Erythroblast (primary cell): Measurements from ENCODE around the gene PDLIM7.
A peak's percentile ranks its signal among the peaks of the same experiment; 100 is the strongest.

Experiments used
- DNase-seq, 2 experiments: peaks; one replicate each; lab custom pipeline; 2025; lab: John Stamatoyannopoulos, UW
- GATA1 ChIP-seq: IDR thresholded peaks from 2 replicates; pipeline ENCODE4 v1.6.1; 2011; ENCODE audit warnings: low read depth, mild to moderate bottlenecking, control low read depth, low read length, moderate library complexity
- POLR2A ChIP-seq: IDR thresholded peaks from 2 replicates; pipeline ENCODE4 v1.6.1; 2011; ENCODE audit warnings: mild to moderate bottlenecking, low read length

PDLIM7 gene

DNA sequence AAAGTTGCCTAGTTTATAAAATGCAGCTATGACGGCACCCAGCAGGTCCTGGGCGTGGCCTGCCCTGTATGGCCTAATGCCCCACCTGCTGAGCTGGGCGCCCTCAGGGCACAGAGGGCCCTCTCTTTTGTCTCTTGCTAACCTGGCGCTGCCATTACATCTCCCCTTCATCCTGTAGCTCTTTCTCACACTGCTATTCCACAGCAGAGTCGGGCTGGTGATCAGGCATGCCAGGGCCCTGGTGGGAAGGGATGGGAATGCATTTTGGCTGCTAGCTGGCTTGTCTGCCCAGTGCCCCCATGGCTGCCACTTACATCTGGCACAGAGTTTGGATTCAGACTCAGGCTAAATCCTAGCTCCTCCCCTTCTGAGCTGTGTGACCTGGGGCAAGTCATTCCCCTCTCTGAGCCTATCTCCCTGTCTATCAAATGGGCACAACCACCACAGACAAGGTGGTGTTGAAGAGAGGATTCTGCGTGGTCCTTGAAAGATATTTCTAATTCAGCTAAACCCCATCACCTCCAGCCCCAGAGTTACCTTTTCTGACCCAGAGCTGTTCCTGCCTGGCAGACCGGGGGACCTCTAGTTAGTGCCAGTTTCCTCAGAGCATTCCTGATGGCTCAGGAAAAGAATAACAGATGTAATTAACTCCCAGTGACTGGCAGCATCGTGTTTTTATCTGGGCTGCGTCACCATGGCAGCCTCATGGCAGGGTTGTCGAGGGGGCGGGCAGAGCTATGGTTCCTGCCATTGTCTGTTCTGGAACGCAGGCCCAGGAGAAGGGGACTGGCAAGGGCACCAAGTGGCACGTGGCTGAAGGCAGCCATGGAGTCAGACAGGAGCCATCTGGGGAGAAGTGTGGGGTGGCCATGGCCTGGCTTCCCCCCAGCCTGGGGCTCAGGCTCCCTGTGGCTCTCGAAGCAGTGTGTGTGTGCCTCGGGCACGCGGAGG is 44.4 kb downstream of the PDLIM7 start:
- no peak for DNase-seq
- no peak for TF ChIP-seq POLR2A
- TF ChIP-seq GATA1 = no peak

- no peak for DNase-seq
- TF ChIP-seq GATA1 (no peak), POLR2A (no peak)
These were observed 46.6 kb downstream of the PDLIM7 start for GRCh38 chr5:177450667-177451424.

GRCh38 chr5:177449140-177450061 is 48.0 kb downstream of the PDLIM7 start:
- TF ChIP-seq GATA1 (no peak), POLR2A (no peak)
- no peak for DNase-seq

GRCh38 chr5:177448244-177448950 is 49.0 kb downstream of the PDLIM7 start:
- DNase-seq = no peak
- peak; percentile 23 for TF ChIP-seq POLR2A
- no peak for TF ChIP-seq GATA1

DNA sequence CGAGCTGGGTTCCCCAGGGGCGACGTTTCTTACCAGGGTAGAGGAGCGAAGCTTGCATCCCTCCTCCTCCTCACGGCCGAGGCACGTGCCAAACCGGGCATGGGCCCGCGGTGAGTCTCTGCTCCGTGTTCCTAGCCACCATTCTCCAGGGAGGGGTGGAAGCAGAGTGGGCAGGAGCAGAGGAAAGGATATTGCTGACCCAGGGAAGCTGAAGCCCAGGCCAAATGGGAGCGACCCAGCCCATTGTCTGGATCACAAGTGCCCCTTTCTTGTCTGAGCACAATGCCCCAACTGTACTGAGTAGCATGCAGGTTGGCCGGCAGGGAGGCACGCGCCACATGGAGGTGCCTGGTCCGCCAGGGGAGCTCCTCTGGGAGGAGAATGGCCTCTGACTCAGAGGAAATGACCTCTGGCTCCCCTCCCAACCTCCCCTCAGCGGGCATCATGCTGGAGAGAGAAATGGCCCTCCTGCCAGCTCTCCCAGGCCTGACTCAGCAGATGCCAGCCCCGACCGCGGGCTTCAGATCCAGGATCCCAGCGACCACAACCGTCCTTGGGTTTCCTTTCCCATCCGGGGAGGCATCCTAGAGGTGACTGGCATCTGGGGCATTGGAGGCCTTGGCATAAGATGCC is 49.7 kb downstream of the PDLIM7 start:
- DNase-seq = no peak

GRCh38 chr5:177447066-177447610 is 50.3 kb downstream of the PDLIM7 start:
- peak; percentile 61 to 64 for DNase-seq
- no peak for TF ChIP-seq GATA1
- no peak for TF ChIP-seq POLR2A

More for the DNA sequence above, 49.7 kb downstream of the PDLIM7 start:
- TF ChIP-seq GATA1 (no peak), POLR2A (peak; percentile 21)

GRCh38 chr5:177446200-177447065 is 51.0 kb downstream of the PDLIM7 start, which contains the start of gene PRR7:
TSS of gene PRR7 (plus strand) at chr5:177446814. CDS start at chr5:177455068, 8,254 bp downstream.
- peak; percentile 72 to 75 for DNase-seq
- TF ChIP-seq GATA1 = no peak
- TF ChIP-seq POLR2A = peak; percentile 69

GRCh38 chr5:177445917-177446199 is 51.5 kb downstream of the PDLIM7 start:
- no peak for DNase-seq
- TF ChIP-seq POLR2A (no peak), GATA1 (no peak)

GRCh38 chr5:177445052-177445916 is 52.1 kb downstream of the PDLIM7 start:
- DNase-seq = no peak
- TF ChIP-seq GATA1 = no peak
- peak; percentile 10 for TF ChIP-seq POLR2A
